ENCODE measurements around the gene COG2.

Gene COG2

GRCh38 chr1:230706020-230706699 lies 63.9 kb downstream of the COG2 start:
- no peak overlapping the region for H3K4me3 ChIP-seq
- H3K36me3 ChIP-seq: peaks cover 0 to 4% (median 0%) of the 10 kb centered on the region in 3 donors
- H3K27me3 ChIP-seq: no peaks in the 10 kb centered on the region
- H3K9me3 ChIP-seq: no peaks in the 10 kb centered on the region
- H3K4me1 ChIP-seq: no peaks in the 10 kb centered on the region
- TF ChIP-seq, protein P1, sequence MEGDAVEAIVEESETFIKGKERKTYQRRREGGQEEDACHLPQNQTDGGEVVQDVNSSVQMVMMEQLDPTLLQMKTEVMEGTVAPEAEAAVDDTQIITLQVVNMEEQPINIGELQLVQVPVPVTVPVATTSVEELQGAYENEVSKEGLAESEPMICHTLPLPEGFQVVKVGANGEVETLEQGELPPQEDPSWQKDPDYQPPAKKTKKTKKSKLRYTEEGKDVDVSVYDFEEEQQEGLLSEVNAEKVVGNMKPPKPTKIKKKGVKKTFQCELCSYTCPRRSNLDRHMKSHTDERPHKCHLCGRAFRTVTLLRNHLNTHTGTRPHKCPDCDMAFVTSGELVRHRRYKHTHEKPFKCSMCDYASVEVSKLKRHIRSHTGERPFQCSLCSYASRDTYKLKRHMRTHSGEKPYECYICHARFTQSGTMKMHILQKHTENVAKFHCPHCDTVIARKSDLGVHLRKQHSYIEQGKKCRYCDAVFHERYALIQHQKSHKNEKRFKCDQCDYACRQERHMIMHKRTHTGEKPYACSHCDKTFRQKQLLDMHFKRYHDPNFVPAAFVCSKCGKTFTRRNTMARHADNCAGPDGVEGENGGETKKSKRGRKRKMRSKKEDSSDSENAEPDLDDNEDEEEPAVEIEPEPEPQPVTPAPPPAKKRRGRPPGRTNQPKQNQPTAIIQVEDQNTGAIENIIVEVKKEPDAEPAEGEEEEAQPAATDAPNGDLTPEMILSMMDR (IDR thresholded peaks at IDR 0.05): no peak
- H3K27ac ChIP-seq: no peak overlapping the region
- DNase-seq: no peak
- intact Hi-C loops (cut with DNase I; ENCODE audit: low total_unique reads): no loop called here

- peaks cover 0 to 4% (median 0%) of the 10 kb centered on the region in 3 donors for H3K36me3 ChIP-seq
- TF ChIP-seq, protein P1 (IDR thresholded peaks at IDR 0.05): no peak
- no peak overlapping the region for H3K4me3 ChIP-seq
- H3K9me3 ChIP-seq: no peaks in the 10 kb centered on the region
- intact Hi-C loops (cut with DNase I; ENCODE audit: low total_unique reads): no loop called here
- no peak overlapping the region for H3K27ac ChIP-seq
- H3K27me3 ChIP-seq: no peaks in the 10 kb centered on the region
- no peaks in the 10 kb centered on the region for H3K4me1 ChIP-seq
- no peak for DNase-seq
Observed at GRCh38 chr1:230706887-230707731, 64.8 kb downstream of the COG2 start.

DNA sequence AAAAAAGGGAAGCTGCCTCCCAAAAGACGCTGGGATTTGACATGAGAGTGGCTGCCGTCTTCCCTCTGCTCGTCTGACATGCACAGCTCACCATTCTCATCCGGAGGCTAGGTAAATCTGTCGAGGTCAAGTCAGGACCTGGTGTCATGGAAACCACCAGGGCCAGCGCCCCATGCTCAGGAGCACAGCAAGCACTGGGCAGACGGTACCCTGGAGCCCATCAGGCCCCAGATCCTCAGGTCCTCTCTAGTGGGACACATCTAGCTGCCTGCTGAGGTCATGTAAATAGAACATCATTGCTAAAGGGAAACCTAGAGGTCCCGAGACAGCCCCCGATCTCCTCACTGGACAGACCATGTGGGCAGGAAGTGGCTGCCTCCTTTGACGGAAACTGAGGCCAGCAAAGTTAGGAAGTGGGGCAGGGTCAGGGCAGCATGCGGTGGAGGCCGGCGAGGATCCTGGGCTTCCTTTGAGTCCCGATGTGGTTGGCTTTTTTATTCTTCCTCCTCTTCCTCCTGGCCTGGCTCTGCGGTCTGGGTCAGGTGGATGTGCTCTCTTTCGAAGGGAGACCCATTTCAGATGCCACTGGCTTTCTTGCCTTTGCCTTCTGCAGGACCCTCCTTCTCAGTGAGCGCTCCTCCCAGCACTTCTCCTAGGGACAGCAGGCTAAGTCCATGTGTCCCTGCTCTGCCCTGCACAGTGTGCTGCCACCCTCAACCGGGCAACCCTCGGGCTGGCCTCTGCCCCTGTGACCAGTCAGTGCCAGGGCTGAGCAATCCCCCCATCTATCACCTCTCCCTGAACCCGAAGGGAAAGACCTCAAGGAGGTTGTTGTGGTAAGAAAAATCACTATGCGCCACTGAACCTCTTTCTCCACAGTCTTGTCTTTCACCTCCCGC lies 65.7 kb downstream of the COG2 start:
- H3K27ac ChIP-seq: no peak overlapping the region
- H3K4me3 ChIP-seq: no peak overlapping the region
- peaks cover 0 to 4% (median 0%) of the 10 kb centered on the region in 3 donors for H3K36me3 ChIP-seq
- TF ChIP-seq, protein P1 (IDR thresholded peaks at IDR 0.05): no peak
- H3K9me3 ChIP-seq: no peaks in the 10 kb centered on the region
- DNase-seq: no peak
- H3K4me1 ChIP-seq: peaks cover 0 to under 1% (median 0%) of the 10 kb centered on the region in 4 donors
- H3K27me3 ChIP-seq: no peaks in the 10 kb centered on the region
- intact Hi-C loops (cut with DNase I; ENCODE audit: low total_unique reads): no loop called here

GRCh38 chr1:230708631-230709580 lies 66.6 kb downstream of the COG2 start:
- no peaks in the 10 kb centered on the region for H3K27me3 ChIP-seq
- DNase-seq: no peak
- no peak overlapping the region for H3K27ac ChIP-seq
- intact Hi-C loops (cut with DNase I; ENCODE audit: low total_unique reads): no loop called here
- peaks cover 0 to 10% (median 3%) of the 10 kb centered on the region in 4 donors for H3K4me1 ChIP-seq
- no peak overlapping the region for H3K4me3 ChIP-seq
- TF ChIP-seq, protein P1 (IDR thresholded peaks at IDR 0.05): no peak
- H3K9me3 ChIP-seq: no peaks in the 10 kb centered on the region
- H3K36me3 ChIP-seq: peaks cover 0 to 4% (median 0%) of the 10 kb centered on the region in 3 donors
